Coronary artery (tissue), 2 donors: ENCODE results near the gene SLC26A8.

Experiments
- DNase-seq: peaks from one replicate; pipeline ENCODE4 v3.0.0-alpha.2; 2017; ENCODE audit warnings: low spot score
- H3K27ac ChIP-seq, 2 donors: fragments of 200-600 bp; sonication (generic); one replicate each; pipeline ENCODE4 v1.5.1; 2016 to 2019
- H3K4me3 ChIP-seq: fragments of 200-600 bp; sonication (generic); 2 replicates; pipeline ENCODE4 v1.5.1; 2016; ENCODE audit warnings: mild to moderate bottlenecking, moderate library complexity
- TF ChIP-seq, protein P1 (sequence below): fragments of 200-600 bp; sonication (generic); IDR thresholded peaks from one replicate; pipeline ENCODE4 v1.5.1; 2019; ENCODE audit warnings: antibody characterized with exemption

Gene SLC26A8

DNA sequence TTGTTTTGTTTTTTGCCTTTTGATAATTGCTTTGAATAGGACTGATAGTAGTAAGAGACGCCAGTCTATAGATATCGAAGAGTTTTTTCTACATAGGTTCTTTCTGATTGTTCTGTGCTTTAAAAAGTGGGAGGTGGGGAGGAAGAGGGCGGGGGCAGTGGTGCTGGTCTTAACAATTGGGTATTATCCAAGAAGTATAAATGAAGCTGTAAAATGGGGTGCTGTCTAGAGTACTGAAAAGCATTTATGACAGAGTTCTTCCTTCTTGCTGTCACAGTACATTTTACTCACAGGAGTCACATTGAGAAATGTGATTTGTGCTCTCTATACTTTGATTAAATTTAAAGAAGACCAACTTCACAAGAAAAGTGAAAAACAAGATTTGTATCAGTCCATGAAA is 44.1 kb upstream of the SLC26A8 start:
- TF ChIP-seq, protein P1, sequence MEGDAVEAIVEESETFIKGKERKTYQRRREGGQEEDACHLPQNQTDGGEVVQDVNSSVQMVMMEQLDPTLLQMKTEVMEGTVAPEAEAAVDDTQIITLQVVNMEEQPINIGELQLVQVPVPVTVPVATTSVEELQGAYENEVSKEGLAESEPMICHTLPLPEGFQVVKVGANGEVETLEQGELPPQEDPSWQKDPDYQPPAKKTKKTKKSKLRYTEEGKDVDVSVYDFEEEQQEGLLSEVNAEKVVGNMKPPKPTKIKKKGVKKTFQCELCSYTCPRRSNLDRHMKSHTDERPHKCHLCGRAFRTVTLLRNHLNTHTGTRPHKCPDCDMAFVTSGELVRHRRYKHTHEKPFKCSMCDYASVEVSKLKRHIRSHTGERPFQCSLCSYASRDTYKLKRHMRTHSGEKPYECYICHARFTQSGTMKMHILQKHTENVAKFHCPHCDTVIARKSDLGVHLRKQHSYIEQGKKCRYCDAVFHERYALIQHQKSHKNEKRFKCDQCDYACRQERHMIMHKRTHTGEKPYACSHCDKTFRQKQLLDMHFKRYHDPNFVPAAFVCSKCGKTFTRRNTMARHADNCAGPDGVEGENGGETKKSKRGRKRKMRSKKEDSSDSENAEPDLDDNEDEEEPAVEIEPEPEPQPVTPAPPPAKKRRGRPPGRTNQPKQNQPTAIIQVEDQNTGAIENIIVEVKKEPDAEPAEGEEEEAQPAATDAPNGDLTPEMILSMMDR, result no peak
- no peak overlapping the region for H3K4me3 ChIP-seq
- H3K27ac ChIP-seq, result no peak overlapping the region
- no peak for DNase-seq

DNA sequence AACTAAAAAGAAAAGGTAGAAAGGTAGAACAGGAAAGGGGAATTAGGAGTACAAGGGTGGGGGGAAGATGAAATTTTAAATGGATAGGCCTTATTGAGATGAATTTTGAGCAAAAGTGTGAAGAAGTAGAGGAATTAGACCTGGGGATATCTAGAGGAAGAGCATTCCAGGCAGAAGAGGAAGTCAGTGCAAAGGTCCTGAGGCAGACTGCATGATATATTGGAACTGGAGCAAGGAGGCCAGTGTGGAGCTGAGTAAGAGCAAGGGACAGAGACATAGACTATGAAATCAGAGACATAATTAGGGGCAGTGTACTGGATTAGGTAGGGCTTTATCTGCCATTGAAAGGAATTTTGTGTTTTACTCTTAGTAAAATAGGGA is 43.6 kb upstream of the SLC26A8 start:
- H3K27ac ChIP-seq, result no peak overlapping the region
- no peak for DNase-seq
- no peak overlapping the region for H3K4me3 ChIP-seq
- TF ChIP-seq, protein P1, result no peak

DNA sequence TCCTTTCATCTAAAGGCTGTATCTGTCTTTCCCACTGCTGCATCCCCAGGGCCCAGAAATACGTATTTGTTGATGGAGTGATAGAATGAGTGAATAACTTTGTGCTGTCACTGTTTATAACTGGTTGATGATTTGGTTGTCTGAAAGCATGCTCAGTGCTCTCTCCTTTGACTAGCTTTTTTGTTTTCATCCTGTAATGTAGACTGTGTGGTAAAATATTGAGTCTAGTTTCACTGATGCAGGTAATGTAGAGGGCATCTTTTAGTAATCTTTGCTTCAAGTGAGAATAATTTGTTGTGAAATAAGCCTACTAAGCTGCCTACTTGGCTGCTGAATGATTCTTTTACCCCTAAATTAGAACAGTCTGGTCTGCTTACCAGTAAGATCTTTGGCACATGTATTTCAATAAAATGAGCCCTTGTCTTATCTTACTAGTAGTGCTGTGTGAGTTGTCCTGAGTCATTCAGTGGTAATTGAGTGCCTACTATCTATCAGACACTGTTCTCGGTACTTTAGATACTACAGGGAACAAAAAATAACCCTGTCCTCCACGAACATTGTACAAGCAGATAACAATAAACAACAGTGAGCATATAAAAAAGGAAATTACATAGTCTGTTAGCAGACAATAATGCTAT is 43.1 kb upstream of the SLC26A8 start:
- no peak overlapping the region for H3K4me3 ChIP-seq
- TF ChIP-seq, protein P1, result no peak
- DNase-seq, result no peak
- H3K27ac ChIP-seq, result no peak overlapping the region

DNA sequence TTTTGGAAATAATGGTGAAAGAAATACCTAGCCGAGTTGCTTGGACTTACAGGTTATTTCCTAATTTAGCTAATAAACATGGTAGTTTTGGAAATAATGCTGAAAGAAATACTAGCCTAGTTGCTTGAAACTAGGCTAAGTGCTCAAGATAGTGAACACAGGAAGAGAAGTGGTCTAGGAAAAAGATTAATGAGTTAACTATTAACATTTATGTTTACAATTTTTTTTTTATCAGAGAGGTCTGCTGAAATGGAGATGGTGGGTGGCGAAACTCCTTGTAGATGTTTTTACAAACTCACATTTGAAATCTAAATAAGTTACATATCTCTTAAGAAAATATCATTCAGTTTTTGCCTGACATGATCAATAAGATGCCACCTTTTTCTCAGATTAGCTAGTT is 42.4 kb upstream of the SLC26A8 start:
- DNase-seq, result no peak
- TF ChIP-seq, protein P1, result no peak
- H3K4me3 ChIP-seq, result no peak overlapping the region
- H3K27ac ChIP-seq, result no peak overlapping the region

DNA sequence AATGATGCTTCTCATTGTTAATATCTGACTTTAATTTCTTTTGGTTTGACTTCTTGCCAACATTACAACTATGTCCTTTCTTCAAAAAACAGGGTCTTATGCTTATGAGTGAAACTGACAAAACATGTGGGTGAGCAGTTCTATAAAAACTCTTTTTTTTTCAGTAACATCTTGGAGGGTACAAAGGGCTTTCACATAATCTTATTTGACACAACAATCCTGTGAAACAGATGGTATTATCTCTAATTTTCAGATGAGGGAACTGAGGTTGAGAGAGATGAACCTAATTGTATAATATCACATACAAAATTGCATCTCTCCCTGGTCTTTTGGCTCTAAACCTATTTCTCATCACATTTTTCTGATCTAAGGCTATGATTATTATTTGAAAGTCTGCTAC is 41.5 kb upstream of the SLC26A8 start:
- no peak overlapping the region for H3K4me3 ChIP-seq

DNA sequence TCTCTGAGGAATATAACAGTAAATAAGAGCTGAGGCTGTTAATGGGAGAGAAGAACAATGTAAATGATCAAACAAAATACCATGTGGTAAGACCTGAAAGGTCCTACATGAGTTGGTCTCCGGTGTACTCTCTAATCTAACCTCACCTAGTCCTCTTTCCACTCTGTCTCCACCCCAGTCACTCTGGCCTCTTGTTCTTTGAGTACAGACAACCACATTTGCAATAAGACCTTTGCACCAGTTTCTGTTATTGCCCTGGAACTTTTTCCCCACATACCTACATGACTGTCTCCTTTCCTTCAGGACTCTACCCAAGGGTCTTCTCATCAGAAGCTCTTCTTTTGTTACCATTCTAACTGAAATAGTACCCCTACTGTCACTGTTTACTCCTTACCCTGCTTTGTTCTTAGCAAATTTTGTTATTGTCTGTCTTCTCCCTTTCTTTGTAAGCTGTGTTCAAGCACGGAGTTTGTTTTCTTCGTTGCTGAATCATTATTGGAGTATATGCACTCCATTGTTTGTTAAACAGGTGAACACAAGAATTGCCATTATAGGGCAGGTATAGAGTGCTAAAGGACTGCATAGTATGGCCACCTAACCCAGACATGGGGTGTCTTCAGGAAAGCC is 40.4 kb upstream of the SLC26A8 start:
- no peak for DNase-seq
- H3K4me3 ChIP-seq, result no peak overlapping the region
- TF ChIP-seq, protein P1, result no peak
- no peak overlapping the region for H3K27ac ChIP-seq

More for the DNA sequence above, 41.5 kb upstream of the SLC26A8 start:
- H3K27ac ChIP-seq, result no peak overlapping the region
- no peak for DNase-seq
- TF ChIP-seq, protein P1, result no peak
